ENCODE data around the gene SLC39A7. TPM values are rescaled to one million over a fixed set of nuclear protein-coding genes. Genes with fewer than 3 reads are reported as not detected.
A peak's percentile ranks its signal among the peaks of the same experiment; 100 is the strongest.

SLC39A7 gene
- total and polyA plus RNA-seq, 8 donors, result 41.6 to 111 (median 64.5) TPM

- peaks cover 17 to 30% (median 24%) of the 10 kb centered on the region in 3 donors for H3K4me1 ChIP-seq
- 1 to 2% methylated on average over 15 to 26 of the region's 26 CpGs for WGBS, 2 donors
- intact Hi-C loops (cut with DNase I), result no loop called here
- FAIRE-seq (no peak), ATAC-seq (peak; percentile 43 to 56 (median 48)), DNase-seq (peak in 1 of 6 donors; percentile 78)
- no peak for TF ChIP-seq CTCF (IDR thresholded peaks at IDR 0.05)
- H3K27me3 ChIP-seq, result no peaks in the 10 kb centered on the region
- H3K36me3 ChIP-seq, result peaks cover 0 to 37% (median 34%) of the 10 kb centered on the region in 3 donors
- H3K9me3 ChIP-seq, result no peaks in the 10 kb centered on the region
- H3K27ac ChIP-seq, result peak overlapping the region; percentile 94 to 98 (median 96)
- H3K4me3 ChIP-seq, result peak overlapping the region; percentile 80 to 90 (median 86)
These were observed 914 bp upstream of the SLC39A7 start for GRCh38 chr6:33199687-33200218.

- ATAC-seq, result no peak
These were observed 479 bp downstream of the SLC39A7 start for GRCh38 chr6:33201147-33201545.

GRCh38 chr6:33201935-33202334 lies 1.3 kb downstream of the SLC39A7 start:
- Histone ChIP-seq H3K9me3 (no peaks in the 10 kb centered on the region), H3K27me3 (no peaks in the 10 kb centered on the region), H3K4me3 (peak overlapping the region; percentile 68 to 88 (median 82)), H3K27ac (no peak overlapping the region), H3K36me3 (peaks cover 0 to 18% (median 16%) of the 10 kb centered on the region in 3 donors), H3K4me1 (peaks cover 17 to 30% (median 24%) of the 10 kb centered on the region in 3 donors)
- 36 to 43% methylated on average over 6 of the region's 6 CpGs for WGBS, 2 donors
- ATAC-seq (no peak), FAIRE-seq (no peak), DNase-seq (no peak)
- intact Hi-C loops (cut with DNase I), result no loop called here
- no peak for TF ChIP-seq CTCF (IDR thresholded peaks at IDR 0.05)

More at GRCh38 chr6:33201147-33201545, 479 bp downstream of the SLC39A7 start:
- DNase-seq, result peak in 1 of 6 donors; percentile 80
- peak overlapping the region; percentile 68 to 88 (median 82) for H3K4me3 ChIP-seq
- peaks cover 17 to 30% (median 24%) of the 10 kb centered on the region in 3 donors for H3K4me1 ChIP-seq
- intact Hi-C loops (cut with DNase I), result no loop called here
- H3K36me3 ChIP-seq, result peaks cover 0 to 25% (median 23%) of the 10 kb centered on the region in 3 donors
- WGBS, 2 donors, result 0 to 1% methylated on average over 14 of the region's 14 CpGs
- H3K9me3 ChIP-seq, result no peaks in the 10 kb centered on the region
- no peaks in the 10 kb centered on the region for H3K27me3 ChIP-seq
- H3K27ac ChIP-seq, result peak overlapping the region; percentile 94 to 98 (median 96)
- TF ChIP-seq CTCF (IDR thresholded peaks at IDR 0.05), result no peak
- FAIRE-seq, result no peak

GRCh38 chr6:33202799-33203198 lies 2.1 kb downstream of the SLC39A7 start:
- WGBS, 2 donors, result 53 to 65% methylated on average over 6 of the region's 6 CpGs
- ATAC-seq (no peak), DNase-seq (no peak), FAIRE-seq (no peak)
- intact Hi-C loops (cut with DNase I), result no loop called here
- peaks cover 17 to 30% (median 27%) of the 10 kb centered on the region in 3 donors for H3K4me1 ChIP-seq
- no peak overlapping the region for H3K27ac ChIP-seq
- no peaks in the 10 kb centered on the region for H3K27me3 ChIP-seq
- H3K4me3 ChIP-seq, result peak overlapping the region in 1 of 4 donors; percentile 80
- no peak for TF ChIP-seq CTCF (IDR thresholded peaks at IDR 0.05)
- peaks cover 0 to 18% (median 16%) of the 10 kb centered on the region in 3 donors for H3K36me3 ChIP-seq
- no peaks in the 10 kb centered on the region for H3K9me3 ChIP-seq
